HG03175 (cell line): ENCODE measurements around the gene NOG.

Experiments
- ATAC-seq: cut with Tn5 transposase; IDR thresholded peaks from one replicate; pipeline ENCODE4 v1.9.1; 2021; ENCODE audit warnings: mild to moderate bottlenecking, moderate library complexity; ENCODE audit not compliant: unreplicated experiment

The NOG gene

GRCh38 chr17:56593646-56594319, at the start of gene NOG:
Gene NOG (plus strand): TSS chr17:56593699. CDS start chr17:56594224, 525 bp downstream.
- ATAC-seq = no peak

GRCh38 chr17:56545106-56545505, 48.4 kb upstream of the NOG start:
- no peak for ATAC-seq

GRCh38 chr17:56545930-56546329, 47.6 kb upstream of the NOG start:
- no peak for ATAC-seq

- ATAC-seq = no peak
Observed at GRCh38 chr17:56548661-56549060, 44.8 kb upstream of the NOG start.

- no peak for ATAC-seq
Observed at GRCh38 chr17:56549501-56549900, 44.0 kb upstream of the NOG start.

GRCh38 chr17:56557682-56558081, 35.8 kb upstream of the NOG start:
- no peak for ATAC-seq

- ATAC-seq = no peak
Observed at GRCh38 chr17:56558088-56558487, 35.4 kb upstream of the NOG start.

- no peak for ATAC-seq
Observed at GRCh38 chr17:56570199-56570598, 23.3 kb upstream of the NOG start.

- ATAC-seq = no peak
Observed at GRCh38 chr17:56571456-56571855, 22.0 kb upstream of the NOG start.

GRCh38 chr17:56577190-56577842, 16.2 kb upstream of the NOG start:
- no peak for ATAC-seq

GRCh38 chr17:56577843-56578204, 15.7 kb upstream of the NOG start:
- ATAC-seq = no peak

- no peak for ATAC-seq
Observed at GRCh38 chr17:56581635-56582627, 11.6 kb upstream of the NOG start.

GRCh38 chr17:56583772-56584171, 9.7 kb upstream of the NOG start:
- no peak for ATAC-seq

GRCh38 chr17:56587298-56587697, 6.2 kb upstream of the NOG start:
- ATAC-seq = no peak

GRCh38 chr17:56592487-56593085, 913 bp upstream of the NOG start:
- peak; percentile 69 for ATAC-seq

GRCh38 chr17:56593086-56593645, 333 bp upstream of the NOG start:
- no peak for ATAC-seq

- no peak for ATAC-seq
Observed at GRCh38 chr17:56594320-56595107, 1.0 kb downstream of the NOG start.

- no peak for ATAC-seq
Observed at GRCh38 chr17:56595108-56595418, 1.6 kb downstream of the NOG start.

GRCh38 chr17:56595831-56596690, 2.6 kb downstream of the NOG start:
- no peak for ATAC-seq
